H1 (cell line): ENCODE data around the gene RNASE13. TPM values are rescaled to one million over a fixed set of nuclear protein-coding genes. Genes with fewer than 3 reads are reported as not detected.

ENCODE experiments used
- CREB1 ChIP-seq: IDR thresholded peaks from 2 replicates; pipeline ENCODE4 v1.6.1; 2012; ENCODE audit warnings: inconsistent platforms
- EGR1 ChIP-seq: IDR thresholded peaks from 2 replicates; pipeline ENCODE4 v1.6.1; 2011; ENCODE audit warnings: low read depth, low read length, borderline replicate concordance
- FOSL1 ChIP-seq: IDR thresholded peaks from 2 replicates; pipeline ENCODE4 v1.6.1; 2011; ENCODE audit warnings: mild to moderate bottlenecking, low read depth, low read length, moderate library complexity; ENCODE audit not compliant: insufficient read depth
- GTF2F1 ChIP-seq: IDR thresholded peaks from 2 replicates; pipeline ENCODE4 v1.6.1; 2012; ENCODE audit warnings: low read depth, low read length, improper control_type of control experiment, borderline replicate concordance
- HDAC2 ChIP-seq, 2 experiments: fragments of 300-600 bp in 1 of 2; sonication (generic) in 1 of 2; IDR thresholded peaks; 2 replicates each; pipeline ENCODE4 v1.6.1; 2011 to 2012; ENCODE audit warnings: low read depth in 2 of 2, low read length in 2 of 2, mild to moderate bottlenecking in 2 of 2, moderate library complexity in 2 of 2, borderline replicate concordance in 1 of 2, inconsistent platforms in 1 of 2
- KDM4A ChIP-seq: IDR thresholded peaks from one replicate; pipeline ENCODE4 v1.7.1; 2012; ENCODE audit warnings: low read depth, mild to moderate bottlenecking, moderate library complexity, low read length, inconsistent platforms; ENCODE audit not compliant: severe bottlenecking
- PHF8 ChIP-seq: fragments of 200-600 bp; sonication (generic); conservative IDR thresholded peaks from 2 replicates; pipeline ENCODE4 v1.7.1; 2012; ENCODE audit warnings: low read depth, mild to moderate bottlenecking, inconsistent platforms, low read length, moderate library complexity
- POU5F1 ChIP-seq: IDR thresholded peaks from 2 replicates; pipeline ENCODE4 v1.6.1; 2011; ENCODE audit warnings: low read depth, mild to moderate bottlenecking, low read length, moderate library complexity
- RAD21 ChIP-seq, 2 experiments: IDR thresholded peaks in 1 of 2; conservative IDR thresholded peaks in 1 of 2; 2 replicates each; pipeline ENCODE4 v1.6.1; 2011; ENCODE audit warnings: low read depth in 2 of 2, low read length in 2 of 2, improper control_type of control experiment in 1 of 2, inconsistent platforms in 1 of 2, mild to moderate bottlenecking in 1 of 2, moderate library complexity in 1 of 2
- RNF2 ChIP-seq: fragments of 200-900, 300-1000 bp; sonication (generic); IDR thresholded peaks from 2 replicates; pipeline ENCODE4 v1.7.1; 2016; ENCODE audit warnings: borderline replicate concordance, low read depth, mild to moderate bottlenecking, antibody characterized with exemption, low read length; ENCODE audit not compliant: poor library complexity, severe bottlenecking; ENCODE audit errors: missing control alignments
- SIN3A ChIP-seq, 2 experiments: IDR thresholded peaks in 1 of 2; conservative IDR thresholded peaks in 1 of 2; 2 replicates each; pipeline ENCODE4 v1.6.1; 2011 to 2012; ENCODE audit warnings: low read length in 2 of 2, improper control_type of control experiment in 1 of 2, low read depth in 1 of 2, mild to moderate bottlenecking in 1 of 2
- SIRT6 ChIP-seq: IDR thresholded peaks from one replicate; pipeline ENCODE4 v1.7.1; 2012; ENCODE audit warnings: low read length, inconsistent platforms
- TAF7 ChIP-seq: optimal IDR thresholded peaks from 2 replicates; pipeline ENCODE3; 2011; ENCODE audit warnings: low read depth, mild to moderate bottlenecking, inconsistent platforms, low read length, moderate library complexity, borderline replicate concordance
- TEAD4 ChIP-seq: IDR thresholded peaks from 2 replicates; pipeline ENCODE4 v1.6.1; 2012; ENCODE audit warnings: low read depth, low read length, inconsistent platforms, mixed read lengths
- polyA plus RNA-seq, 7 experiments: library from polyadenylated mRNA; depleted of rRNA in 3 of 7; stranded (reverse) in 5 of 7; unstranded in 2 of 7; fragments of >200 nt in 5 of 7; fragments of 200-250 nt in 2 of 7; gene quantifications; 1 replicate in 5 of 7; 2 replicates in 1 of 7; 4 replicates in 1 of 7; pipeline versions ENCODE4 v1.2.1 to v1.2.3, GENCODE V29; 2011 to 2013; ENCODE audit warnings: missing spikeins in 2 of 7, mixed read lengths in 2 of 7
- total RNA-seq: library from RNA; stranded (reverse); fragmentation: NEBNext Ultra II Directional; extraction: Animal tissue kit (Norgen Biotek cat#: 25700); gene quantifications from 2 replicates; pipeline ENCODE4 v1.2.1, GENCODE V29; 2021
- TF ChIP-seq, protein P1 (sequence below), 3 experiments: IDR thresholded peaks; 1 replicate in 2 of 3; 2 replicates in 1 of 3; pipeline versions ENCODE4 v1.5.1 to v1.6.1; 2011; ENCODE audit warnings: low read length in 3 of 3, mild to moderate bottlenecking in 3 of 3, inconsistent platforms in 2 of 3, low read depth in 1 of 3, moderate library complexity in 1 of 3; ENCODE audit not compliant: insufficient read depth in 1 of 3; ENCODE audit errors: control extremely low read depth in 1 of 3
- TF ChIP-seq, protein P2 (sequence below): IDR thresholded peaks from 2 replicates; pipeline ENCODE4 v1.6.1; 2011; ENCODE audit warnings: low read length, improper control_type of control experiment

RNASE13 gene
- total and polyA plus RNA-seq, 2 of the 8 experiments (the other 6 are each of a cell fraction or from before 2014, with no cell fraction given), result not detected

- no peak for TF ChIP-seq POU5F1
- no peak for TF ChIP-seq CREB1
- no peak for TF ChIP-seq TEAD4
- TF ChIP-seq, protein P1, sequence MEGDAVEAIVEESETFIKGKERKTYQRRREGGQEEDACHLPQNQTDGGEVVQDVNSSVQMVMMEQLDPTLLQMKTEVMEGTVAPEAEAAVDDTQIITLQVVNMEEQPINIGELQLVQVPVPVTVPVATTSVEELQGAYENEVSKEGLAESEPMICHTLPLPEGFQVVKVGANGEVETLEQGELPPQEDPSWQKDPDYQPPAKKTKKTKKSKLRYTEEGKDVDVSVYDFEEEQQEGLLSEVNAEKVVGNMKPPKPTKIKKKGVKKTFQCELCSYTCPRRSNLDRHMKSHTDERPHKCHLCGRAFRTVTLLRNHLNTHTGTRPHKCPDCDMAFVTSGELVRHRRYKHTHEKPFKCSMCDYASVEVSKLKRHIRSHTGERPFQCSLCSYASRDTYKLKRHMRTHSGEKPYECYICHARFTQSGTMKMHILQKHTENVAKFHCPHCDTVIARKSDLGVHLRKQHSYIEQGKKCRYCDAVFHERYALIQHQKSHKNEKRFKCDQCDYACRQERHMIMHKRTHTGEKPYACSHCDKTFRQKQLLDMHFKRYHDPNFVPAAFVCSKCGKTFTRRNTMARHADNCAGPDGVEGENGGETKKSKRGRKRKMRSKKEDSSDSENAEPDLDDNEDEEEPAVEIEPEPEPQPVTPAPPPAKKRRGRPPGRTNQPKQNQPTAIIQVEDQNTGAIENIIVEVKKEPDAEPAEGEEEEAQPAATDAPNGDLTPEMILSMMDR (IDR thresholded peaks at IDR 0.05; ENCODE audit: control extremely low read depth in 1 of 3, insufficient read depth in 1 of 3, low read depth in 1 of 3, low read length in 3 of 3), result peak in 1 of 3 experiments; percentile 13; a peak in 1 of 4 replicates
- TF ChIP-seq SIRT6, result no peak
- no peak for TF ChIP-seq TAF7
- TF ChIP-seq HDAC2 (IDR thresholded peaks at IDR 0.05; ENCODE audit: borderline replicate concordance in 1 of 2, low read depth in 2 of 2, low read length in 2 of 2), result 0 out of 4 replicates have a peak, but pooled peaks of 1 of the 2 experiments have one; percentile 31
- TF ChIP-seq, protein P2, sequence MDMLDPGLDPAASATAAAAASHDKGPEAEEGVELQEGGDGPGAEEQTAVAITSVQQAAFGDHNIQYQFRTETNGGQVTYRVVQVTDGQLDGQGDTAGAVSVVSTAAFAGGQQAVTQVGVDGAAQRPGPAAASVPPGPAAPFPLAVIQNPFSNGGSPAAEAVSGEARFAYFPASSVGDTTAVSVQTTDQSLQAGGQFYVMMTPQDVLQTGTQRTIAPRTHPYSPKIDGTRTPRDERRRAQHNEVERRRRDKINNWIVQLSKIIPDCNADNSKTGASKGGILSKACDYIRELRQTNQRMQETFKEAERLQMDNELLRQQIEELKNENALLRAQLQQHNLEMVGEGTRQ, result no peak
- TF ChIP-seq RNF2, result no peak
- TF ChIP-seq PHF8, result no peak
- TF ChIP-seq KDM4A, result peak; percentile 46
- no peak for TF ChIP-seq EGR1
- TF ChIP-seq FOSL1, result no peak
- no peak; a peak in 1 of 4 replicates for TF ChIP-seq RAD21 (IDR thresholded peaks at IDR 0.05 in 1 of 2, conservative IDR thresholded peaks at IDR 0.05 in 1 of 2; ENCODE audit: low read depth in 2 of 2, low read length in 2 of 2)
- TF ChIP-seq GTF2F1, result no peak
- TF ChIP-seq SIN3A (conservative IDR thresholded peaks at IDR 0.05 in 1 of 2, IDR thresholded peaks at IDR 0.05 in 1 of 2; ENCODE audit: low read depth in 1 of 2, low read length in 2 of 2), result no peak
Measured at GRCh38 chr14:21070610-21071224, 36.1 kb upstream of the RNASE13 start (continued).
